HG03565 (cell line): ENCODE measurements around the gene SUMO4.

Experiments used
- ATAC-seq: cut with Tn5 transposase; IDR thresholded peaks from one replicate; pipeline ENCODE4 v1.9.1; 2021; ENCODE audit warnings: mild to moderate bottlenecking, moderate library complexity; ENCODE audit not compliant: unreplicated experiment

The SUMO4 gene

DNA sequence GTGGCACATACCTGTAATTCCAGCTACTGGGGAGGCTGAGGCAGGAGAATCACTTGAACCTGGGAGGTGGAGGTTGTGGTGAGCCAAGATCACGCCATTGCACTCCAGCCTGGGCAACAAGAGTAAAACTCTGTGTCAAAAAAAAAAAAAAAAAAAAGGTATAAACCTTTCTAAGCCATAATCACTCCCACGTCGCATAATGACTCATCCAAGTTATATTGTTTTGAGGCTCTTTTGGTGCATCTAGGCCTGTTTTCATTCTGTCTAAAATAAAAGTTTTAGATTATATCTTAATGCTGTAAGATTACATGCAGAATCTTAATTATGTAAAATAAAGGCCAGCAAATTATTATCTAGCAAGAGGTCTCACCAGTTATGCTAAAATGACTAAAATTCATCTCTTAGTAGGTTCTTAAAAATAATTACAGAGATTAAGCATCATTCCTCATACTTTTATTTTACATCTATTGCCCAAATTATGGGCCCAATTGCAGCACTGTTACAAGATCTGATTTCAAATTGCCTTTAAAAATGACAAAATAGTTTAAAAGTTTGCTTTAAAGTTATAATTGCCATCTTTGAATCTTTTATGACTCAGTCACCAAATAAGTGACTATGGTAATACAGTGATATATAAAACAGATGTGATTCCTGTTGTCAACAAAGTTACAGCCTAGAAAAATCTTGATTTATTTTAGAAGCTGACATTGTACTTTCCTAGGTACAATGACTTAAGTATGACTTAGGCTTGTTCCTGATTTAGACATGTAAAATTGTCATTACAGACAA, 10.4 kb upstream of the SUMO4 start:
- ATAC-seq = no peak

DNA sequence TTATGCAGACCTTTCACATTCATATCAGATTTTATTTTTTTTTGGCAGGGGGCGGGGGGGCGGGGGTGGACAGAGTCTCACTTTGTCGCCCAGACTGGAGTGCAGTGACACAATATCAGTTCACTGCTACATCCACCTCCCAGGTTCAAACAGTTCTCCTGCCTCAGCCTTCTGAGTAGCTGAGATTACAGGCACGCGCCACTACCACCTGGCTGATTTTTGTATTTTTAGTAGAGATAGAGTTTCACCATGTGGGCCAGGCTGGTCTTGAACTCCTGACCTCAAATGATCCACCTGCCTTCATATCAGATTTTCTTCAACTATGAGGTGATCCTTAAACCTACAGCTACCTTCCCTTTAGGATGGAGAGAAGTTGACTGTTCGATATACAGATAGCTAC, 8.0 kb upstream of the SUMO4 start:
- no peak for ATAC-seq

DNA sequence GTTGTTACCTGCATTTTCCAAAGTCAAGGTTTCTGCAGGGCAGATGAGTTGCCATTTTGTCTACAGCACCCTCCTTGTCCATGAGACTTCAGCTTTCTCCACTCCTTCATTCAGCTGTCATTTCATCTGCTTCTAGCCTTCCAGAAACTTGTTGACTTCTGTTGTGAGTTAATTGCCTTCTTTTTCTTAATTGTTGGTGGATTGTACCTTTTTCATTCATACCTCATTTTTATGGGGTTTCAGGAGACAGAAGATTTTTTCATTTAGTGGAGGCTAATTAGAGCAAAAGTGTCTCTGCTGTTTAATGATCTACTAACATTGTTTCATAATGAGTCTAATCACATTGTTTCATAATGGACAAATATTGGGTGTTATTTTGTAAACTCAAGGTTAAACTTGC, 7.5 kb upstream of the SUMO4 start:
- no peak for ATAC-seq

DNA sequence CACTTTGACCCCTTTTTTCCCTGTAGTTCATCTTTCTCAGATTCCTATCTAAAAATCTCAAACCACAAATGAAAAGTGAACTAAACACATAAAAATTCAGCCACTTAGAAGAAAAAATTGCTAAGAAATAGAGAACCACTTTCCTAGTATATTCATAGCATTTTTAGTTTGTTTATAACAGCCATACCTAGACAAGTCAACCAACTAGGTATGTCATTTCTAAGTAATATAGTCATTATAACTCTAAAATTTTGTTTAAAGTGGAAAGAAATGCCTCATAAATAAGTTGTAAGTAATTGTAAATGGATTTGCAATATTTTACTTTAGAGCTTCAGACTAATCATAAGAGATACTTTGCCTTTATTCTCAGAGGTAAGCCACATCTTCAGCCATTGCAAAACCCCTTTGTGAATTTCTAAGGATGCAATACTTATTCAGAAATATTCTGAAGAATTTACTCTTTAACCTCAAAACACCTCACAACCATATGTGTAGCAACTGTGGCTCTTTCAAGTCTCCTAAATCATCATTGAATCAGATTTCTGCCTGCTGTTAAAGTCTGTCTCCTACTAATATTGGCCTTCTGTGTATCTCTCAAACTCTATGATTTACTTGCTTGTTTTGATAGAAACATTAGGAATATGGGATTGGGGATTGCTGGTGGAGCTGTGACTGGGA, 6.9 kb upstream of the SUMO4 start:
- no peak for ATAC-seq

DNA sequence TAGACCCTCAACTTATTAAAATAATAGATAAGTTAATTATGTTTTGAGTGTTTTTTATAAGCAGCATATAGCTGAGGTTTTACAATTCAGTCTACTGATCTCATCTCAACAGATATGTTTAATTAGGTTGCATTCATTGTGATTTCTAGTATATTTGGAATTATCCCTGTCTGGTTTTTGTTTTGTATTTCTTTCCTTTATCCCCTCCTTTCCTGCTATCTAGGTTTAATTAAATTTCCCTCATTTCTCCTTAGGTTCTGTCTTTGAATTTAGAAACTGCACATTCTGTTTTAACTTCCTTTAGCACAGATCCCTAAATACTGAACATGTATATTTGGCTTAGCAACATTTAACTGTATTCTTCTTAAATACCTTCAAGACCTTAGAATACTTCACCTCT, 4.9 kb upstream of the SUMO4 start:
- no peak for ATAC-seq

DNA sequence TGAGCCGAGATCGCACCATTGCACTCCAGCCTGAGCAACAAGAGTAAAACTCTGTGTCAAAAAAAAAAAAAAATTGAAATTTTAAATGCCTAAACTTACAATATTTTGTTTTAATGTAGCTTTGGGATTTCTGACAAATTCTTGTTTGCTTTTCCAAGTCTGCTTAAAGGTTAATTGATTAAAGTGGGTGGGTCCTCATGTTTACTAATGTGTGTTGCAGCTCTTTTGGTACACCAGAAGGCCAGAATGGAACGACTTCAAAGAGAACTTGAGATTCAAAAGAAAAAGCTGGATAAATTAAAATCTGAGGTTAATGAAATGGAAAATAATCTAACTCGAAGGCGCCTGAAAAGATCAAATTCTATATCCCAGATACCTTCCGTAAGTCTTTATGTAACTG, 2.7 kb upstream of the SUMO4 start:
- no peak for ATAC-seq

DNA sequence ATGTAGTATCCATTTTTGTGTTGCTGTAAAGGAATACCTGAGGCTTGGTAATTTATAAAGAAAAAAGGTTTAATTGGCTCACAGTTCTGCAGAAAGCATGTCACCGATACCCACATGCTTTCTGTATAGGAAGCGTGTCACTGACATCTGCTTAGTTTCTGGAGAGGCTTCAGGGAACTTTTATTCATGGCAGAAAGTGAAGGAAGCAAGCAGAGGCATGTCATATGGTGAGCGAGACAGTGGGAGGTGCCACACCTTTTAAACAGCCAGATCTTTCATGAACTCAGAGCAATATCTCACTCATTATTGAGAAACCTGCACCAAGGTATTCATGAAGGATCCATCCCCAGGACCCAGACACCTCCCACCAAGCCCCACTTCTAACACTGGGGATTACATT, 3.5 kb downstream of the SUMO4 start:
- no peak for ATAC-seq

DNA sequence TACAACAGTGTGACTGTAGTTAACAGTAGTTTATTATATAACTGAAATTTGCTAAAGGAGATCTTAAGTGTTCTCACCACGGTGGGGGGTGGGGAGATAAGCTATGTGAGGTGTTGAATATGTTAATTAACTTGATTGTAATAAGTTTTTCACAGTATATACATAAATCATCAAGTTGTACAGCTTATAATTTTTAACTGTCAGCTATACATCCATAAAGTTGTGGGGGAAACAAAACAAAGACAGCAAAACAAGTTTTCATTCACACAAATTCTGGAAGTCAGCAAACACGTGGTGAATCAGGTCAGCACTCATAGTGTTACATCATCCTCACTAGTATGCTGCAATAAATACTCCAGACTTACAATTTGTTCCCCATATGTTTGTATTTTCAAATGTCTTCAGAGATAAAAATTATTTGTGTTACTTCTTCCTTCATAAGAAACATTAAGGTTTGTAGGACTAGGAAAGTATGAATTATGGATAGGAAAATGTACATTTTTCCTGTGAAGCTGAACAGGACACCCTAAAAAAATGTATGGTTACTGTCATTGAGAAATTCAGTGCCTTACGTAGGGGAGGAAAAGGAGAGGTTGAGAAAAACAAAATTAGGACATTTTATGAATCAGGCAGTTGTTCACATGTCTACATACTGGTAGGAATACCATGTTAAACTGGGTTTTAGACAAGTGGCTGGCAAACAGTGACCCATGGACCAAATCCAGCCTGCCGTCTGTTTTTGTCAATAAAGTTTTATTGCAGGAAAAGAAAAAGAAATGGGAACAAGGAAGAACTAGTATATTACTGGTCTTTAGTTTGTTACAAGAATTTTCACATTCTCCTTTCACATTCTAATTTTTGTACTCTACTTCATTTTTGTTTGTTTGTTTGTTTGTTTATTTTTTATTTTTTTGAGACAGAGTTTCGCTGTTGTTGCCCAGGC, 6.0 kb downstream of the SUMO4 start:
- ATAC-seq = no peak

DNA sequence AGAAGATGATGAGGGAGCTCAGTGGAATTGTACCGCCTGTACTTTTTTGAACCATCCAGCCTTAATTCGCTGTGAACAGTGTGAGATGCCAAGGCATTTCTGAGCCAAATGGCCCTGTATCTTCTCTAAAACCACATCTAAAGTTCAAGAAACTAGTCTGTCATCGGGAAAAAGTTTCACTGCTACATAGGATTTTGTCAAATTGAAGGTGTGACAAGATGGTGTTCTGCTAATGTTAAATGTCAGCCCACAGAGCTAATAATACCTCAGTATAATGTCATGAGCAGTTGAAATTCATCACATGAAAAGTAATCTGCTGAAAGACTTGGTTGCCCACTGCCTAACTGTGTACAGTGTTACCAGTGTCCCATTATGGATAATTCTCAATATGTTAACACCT, 9.6 kb downstream of the SUMO4 start:
- no peak for ATAC-seq

DNA sequence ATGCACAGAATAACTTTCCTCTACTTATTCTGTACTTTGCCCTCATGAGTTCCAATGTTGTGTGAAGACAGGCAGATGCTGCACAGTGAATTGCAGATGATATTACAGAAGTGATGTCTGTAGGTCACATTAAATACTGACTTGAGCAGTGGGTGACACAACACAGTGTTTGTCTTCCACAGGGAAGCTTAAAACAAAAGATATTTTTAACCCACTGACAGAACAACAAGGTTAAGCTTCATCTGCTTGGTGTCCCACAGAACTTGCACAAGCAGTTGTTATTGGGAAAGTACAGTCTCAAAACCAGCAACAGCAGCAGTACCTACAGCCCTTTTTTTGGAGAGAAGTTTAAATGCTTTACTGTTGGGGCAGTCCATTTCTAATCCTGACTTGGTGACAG, 10.5 kb downstream of the SUMO4 start:
- ATAC-seq = no peak

DNA sequence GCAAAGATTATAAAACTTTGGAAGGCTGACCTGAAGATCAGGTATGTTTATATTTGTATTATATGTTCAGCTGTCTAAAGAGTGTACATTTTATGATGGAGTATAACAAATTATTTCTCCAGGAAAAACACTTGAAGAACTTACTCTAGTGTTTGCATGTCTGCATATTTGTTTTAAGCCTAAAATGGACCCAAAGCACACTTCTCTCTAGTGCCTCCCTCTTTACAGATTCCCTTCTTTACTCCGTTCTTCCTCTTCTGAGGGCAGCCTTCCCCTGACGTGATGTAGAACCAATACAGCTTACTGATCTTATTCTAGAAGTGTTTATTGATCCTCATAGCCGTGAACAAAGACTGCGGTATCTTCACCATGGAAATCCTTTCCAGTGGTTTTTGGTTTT, 13.9 kb downstream of the SUMO4 start:
- ATAC-seq = no peak

DNA sequence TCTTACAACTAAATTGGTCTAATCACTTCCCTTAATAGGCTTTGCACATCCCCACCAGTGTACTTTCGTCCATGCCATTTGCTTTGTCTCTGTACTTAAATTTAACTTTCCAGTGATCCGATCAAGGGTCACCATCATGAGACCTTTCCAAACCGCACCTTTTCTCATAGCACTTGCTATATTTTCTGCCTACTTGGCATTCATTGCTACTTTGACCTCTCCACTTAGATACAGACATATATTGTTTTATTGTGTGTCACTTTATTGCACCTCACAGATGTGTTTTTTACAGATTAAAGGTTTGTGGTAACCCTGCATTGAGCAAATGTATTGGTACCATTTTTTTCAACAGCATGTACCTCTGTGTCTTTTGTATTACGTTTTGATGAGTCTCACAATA, 14.8 kb downstream of the SUMO4 start:
- ATAC-seq = no peak

DNA sequence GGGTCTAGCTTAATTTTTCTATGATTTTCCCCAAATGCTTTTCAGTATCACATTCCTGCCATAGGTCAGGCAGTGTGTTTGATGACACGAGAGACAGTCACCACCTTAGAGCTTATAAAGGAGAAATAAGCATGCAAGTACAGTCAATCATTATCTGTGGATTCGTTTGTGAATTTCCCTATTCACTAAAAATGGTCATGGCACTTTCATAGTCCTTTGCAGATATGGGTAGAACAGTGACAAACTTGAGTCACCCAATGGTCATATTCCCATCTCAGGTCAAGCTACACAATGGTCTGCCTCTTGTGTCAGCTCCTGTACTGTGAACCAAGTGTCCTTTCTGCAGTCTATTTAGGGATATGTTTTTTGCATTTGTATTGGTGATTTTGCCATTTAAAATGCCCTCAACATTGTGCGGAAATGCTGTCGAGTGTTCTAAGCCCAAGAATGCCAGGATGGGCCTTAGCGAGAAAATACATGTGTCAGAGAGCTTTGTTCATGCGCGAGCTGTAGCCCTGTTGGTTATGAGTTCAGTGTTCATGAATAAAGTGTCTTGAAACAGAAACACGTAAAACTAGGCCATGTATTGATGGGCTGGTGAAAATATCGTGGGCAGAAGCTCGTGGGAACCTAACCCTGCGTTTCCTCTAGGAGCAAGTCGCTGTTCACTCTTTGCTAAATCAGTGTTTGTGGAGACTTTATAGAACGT, 19.8 kb downstream of the SUMO4 start:
- ATAC-seq = no peak

DNA sequence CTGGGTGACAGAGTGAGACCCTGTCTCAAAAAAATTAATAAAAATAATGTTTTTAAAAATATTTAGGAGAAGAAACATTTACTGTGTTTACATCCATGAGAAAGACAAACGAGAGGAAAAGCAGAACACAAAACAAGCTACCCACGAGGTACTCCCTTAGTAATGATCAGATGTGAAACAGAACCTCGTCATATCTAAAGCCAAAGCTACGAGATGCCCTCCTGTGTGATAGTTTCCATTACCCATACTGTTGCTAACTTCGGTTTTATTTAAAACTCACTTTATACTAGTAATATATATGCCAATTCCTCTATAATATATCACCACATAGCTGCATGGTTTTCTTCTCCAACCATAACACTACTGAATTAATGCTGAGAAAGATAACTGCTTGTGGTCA, 21.1 kb downstream of the SUMO4 start:
- no peak for ATAC-seq

DNA sequence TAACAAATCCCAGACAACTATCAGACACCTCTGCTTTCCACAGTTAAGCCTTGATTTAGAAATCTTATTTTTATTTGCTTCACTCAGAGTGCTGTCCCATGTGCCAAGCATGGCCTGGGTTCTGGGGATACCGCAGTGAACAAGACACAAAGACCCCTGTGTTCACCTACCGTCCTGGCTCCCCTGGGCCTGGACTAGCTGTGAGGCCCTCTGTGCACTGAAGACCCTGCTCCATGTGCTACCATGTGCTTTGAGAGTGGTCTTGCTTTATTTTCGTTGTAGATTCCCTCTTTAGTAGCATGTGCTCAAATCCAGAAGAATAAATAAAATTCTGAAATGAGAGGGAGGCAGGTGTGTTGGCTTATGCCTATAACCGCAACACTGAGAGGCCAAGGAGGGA, 22.5 kb downstream of the SUMO4 start:
- no peak for ATAC-seq

DNA sequence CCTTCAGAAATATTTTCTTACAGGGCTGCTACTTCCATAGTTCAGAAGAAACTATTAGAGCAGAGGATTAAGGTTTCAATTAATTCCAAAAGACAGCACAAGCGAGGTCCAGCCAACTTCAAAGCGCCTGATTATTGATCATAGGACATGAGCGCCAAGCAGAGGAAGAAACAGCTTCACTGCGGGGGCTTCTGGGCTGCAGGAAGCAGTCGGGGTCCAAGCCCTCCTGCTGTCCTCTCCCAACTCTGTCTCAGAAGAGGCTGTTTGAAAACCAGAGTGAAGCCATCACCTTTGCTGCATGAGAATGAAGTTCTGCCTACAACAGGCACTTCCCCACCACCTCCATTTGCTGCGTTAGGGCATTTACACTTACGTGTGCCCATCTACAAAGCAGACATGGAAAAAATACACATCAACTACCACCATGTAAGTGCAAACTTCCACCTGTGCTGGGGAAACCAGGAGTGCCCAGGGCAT, 23.9 kb downstream of the SUMO4 start:
- no peak for ATAC-seq

DNA sequence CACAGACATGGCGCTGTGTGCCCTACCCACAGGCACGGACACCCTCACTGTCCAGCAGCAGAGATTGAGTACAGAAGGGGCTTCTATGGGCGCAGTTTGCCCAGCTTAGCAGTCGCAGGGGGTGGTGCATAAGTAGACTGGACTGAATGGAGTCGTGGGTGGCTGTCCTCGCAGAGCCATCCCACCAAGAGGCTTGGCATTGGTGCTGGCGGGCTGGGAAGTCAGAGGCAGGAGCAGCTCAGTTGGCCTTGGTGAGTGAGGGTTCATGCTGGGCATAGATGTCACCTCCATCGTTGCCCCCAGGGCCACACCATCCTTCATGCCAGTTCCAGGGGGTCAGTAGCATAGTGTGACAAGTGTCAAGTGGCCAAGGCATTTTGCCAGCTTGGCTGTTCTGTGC, 25.2 kb downstream of the SUMO4 start:
- ATAC-seq = no peak

DNA sequence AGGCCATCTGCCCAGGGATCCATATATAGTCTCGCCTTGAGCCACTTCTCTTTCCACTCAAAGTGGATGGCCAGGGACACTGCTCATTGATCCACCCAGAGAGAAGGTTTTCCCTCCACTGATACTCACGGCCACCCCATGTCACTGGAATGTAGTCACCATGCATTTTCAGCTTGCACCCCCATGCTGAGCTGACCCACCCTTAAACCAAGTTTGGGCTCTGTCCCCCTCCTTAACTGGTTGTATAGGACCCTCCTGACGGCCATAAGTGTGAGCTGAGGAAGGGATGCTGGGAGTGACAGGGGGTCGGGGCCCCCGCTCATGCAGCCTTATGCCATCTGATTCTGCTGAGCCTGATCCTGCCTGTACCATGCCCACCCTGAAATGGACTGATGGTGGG, 25.7 kb downstream of the SUMO4 start:
- no peak for ATAC-seq

DNA sequence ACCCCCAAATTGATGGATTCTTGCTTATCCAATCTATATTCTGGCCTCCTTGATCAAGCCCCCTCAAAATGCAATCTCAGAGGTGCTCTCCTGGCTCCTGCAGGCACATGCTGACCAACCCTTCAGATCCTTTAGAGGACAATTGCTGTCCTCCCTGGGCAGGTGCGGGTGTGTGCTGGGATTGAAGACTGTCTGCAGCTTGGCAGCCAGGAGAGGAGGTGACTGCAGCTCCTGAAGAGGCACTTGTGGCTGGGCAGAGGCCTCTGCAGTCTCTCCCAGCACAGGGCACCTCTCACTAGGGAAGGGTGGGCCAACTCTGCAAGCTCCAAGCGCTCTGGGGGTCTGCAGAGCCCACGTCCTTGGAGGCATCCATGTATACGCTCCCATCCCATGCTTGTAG, 28.5 kb downstream of the SUMO4 start:
- ATAC-seq = no peak

DNA sequence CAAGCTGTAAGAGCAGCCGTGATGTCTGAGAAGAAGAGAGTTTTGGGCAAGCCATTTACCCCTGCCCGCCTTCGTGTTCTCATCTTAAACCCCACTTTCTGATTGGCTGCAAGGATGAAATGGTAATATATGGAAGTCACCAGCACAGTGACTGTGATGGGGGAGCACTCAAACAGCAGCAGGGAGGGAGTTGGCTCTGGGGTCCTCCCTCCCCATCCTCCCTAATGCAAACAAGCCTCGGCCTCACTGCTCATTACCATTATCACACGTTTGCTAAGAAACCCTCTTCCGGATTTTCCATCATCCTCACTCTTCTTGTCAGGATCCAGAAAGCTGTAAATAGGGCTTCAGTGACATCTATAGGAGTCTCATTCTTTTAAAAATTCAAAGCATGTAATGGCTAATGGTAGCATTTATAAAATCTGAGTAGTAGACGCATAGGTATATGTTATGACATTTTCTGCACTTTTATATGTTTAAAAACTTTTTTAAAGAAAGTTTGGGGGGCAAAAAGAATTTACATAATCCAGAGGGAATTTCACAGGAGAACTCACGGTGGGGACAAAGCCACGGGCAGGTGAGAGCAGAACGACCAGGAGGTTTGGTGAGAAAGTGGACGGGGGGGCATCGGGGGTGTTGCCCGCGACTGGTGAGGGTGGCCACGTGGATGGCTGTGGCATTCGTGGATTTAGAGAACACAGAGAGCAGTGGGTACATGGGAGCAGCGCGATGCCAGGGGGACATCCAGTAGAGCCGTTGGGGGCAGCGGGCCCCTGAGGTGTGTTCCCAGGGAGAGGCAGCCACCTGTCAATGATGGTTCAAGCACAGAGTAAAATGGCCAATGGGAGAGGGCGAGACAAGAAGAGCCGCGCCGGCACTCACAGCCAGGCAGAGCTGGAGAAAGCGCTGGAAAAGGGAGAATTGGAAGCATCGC, 29.6 kb downstream of the SUMO4 start:
- ATAC-seq = no peak
